Right lobe of liver (tissue), 4 donors: Measurements from ENCODE around the gene SYNRG.

Source experiments
- CTCF ChIP-seq, 4 donors: fragments of 200-600 bp in 3 of 4; fragments of 450-650 bp in 1 of 4; IDR thresholded peaks; one replicate each; pipeline versions ENCODE4 v1.5.1 to v1.8.0; 2016 to 2022; ENCODE audit warnings: antibody characterized with exemption in 4 of 4, mild to moderate bottlenecking in 2 of 4
- POLR2A ChIP-seq: fragments of 450-650 bp; IDR thresholded peaks from one replicate; pipeline ENCODE4 v1.6.1; 2017; ENCODE audit warnings: antibody characterized with exemption, mild to moderate bottlenecking
- donor health status: DM: no; HTN: no; CAD: no.
- donor health status: DM: no; HTN: no; CAD: no.
- donor health status: DM: no; HTN: yes; CAD: no.

GRCh38 chr17:37558299-37558698 is 50.9 kb downstream of the SYNRG start:
- TF ChIP-seq POLR2A (no peak), CTCF (IDR thresholded peaks at IDR 0.05) (no peak)
